ENCODE measurements around the gene PHKG1.
"Not testable (repeated sequence)": the region's sequence is repeated elsewhere in the genome, so short reads cannot be mapped to it uniquely, and the experiment has no call there.

PHKG1 gene

DNA sequence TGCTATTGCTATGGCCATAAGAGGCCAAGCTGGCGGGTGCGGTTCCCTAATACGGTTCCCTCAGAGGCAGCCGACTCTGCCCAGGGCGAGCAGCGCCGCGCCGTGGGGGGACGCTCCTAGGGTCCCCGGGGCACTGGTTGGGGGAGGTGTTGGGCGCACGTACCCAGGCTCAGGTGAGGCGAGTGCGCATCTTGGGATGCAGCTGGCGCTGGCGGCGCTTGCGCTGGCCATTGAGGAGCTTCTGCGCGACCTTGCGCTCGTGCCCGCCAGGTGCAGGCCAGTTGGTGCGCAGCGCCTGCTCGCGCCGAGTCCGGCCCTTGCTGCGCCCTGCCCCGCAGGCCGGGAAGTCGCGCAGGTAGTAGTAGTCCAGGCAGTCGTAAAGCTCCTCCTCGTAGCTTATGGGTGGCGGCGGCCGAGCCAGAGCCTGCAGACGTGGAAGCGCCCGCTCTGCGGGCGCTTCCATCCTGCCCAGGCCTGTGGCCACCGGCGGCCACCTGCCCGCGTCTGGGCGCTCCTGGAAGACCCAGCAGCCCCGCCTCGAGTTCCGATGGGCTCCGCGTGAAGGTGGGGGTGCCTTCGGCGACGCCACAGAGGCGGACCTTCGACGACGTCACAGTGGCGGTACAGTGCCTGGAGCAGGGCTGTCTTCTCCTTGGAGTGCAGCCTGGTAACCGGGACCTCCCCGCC, 23.2 kb upstream of the PHKG1 start, which contains the start of gene NUPR2:
Gene NUPR2 (minus strand): TSS at position 566 of the 687 bp plus-strand sequence. CDS start 103 bp downstream, at position 463.
- POLR2A ChIA-PET = no interaction called here
- no peak for DNase-seq (ENCODE audit: extremely low spot score)
- TF ChIP-seq, protein P1, sequence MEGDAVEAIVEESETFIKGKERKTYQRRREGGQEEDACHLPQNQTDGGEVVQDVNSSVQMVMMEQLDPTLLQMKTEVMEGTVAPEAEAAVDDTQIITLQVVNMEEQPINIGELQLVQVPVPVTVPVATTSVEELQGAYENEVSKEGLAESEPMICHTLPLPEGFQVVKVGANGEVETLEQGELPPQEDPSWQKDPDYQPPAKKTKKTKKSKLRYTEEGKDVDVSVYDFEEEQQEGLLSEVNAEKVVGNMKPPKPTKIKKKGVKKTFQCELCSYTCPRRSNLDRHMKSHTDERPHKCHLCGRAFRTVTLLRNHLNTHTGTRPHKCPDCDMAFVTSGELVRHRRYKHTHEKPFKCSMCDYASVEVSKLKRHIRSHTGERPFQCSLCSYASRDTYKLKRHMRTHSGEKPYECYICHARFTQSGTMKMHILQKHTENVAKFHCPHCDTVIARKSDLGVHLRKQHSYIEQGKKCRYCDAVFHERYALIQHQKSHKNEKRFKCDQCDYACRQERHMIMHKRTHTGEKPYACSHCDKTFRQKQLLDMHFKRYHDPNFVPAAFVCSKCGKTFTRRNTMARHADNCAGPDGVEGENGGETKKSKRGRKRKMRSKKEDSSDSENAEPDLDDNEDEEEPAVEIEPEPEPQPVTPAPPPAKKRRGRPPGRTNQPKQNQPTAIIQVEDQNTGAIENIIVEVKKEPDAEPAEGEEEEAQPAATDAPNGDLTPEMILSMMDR (IDR thresholded peaks at IDR 0.05; ENCODE audit: control extremely low read depth, extremely low read depth, low read depth, missing control alignments) = no peak
- CTCF ChIA-PET = no interaction called here

GRCh38 chr7:56112244-56112643, 19.5 kb upstream of the PHKG1 start:
- DNase-seq (ENCODE audit: extremely low spot score); POLR2A ChIA-PET; CTCF ChIA-PET: not testable (repeated sequence)

GRCh38 chr7:56110611-56111010, 17.9 kb upstream of the PHKG1 start:
- POLR2A ChIA-PET = no interaction called here
- no peak for DNase-seq (ENCODE audit: extremely low spot score)
- CTCF ChIA-PET = no interaction called here
- TF ChIP-seq, protein P1 (IDR thresholded peaks at IDR 0.05; ENCODE audit: control extremely low read depth, extremely low read depth, low read depth, missing control alignments) = no peak

- CTCF ChIA-PET = interaction anchor here (1.2 kb wide), 1 partner anchor 827 kb away, joined by 3 read pairs; no protein-coding TSS in a partner anchor
Observed at GRCh38 chr7:56107954-56108258, 15.2 kb upstream of the PHKG1 start.

DNA sequence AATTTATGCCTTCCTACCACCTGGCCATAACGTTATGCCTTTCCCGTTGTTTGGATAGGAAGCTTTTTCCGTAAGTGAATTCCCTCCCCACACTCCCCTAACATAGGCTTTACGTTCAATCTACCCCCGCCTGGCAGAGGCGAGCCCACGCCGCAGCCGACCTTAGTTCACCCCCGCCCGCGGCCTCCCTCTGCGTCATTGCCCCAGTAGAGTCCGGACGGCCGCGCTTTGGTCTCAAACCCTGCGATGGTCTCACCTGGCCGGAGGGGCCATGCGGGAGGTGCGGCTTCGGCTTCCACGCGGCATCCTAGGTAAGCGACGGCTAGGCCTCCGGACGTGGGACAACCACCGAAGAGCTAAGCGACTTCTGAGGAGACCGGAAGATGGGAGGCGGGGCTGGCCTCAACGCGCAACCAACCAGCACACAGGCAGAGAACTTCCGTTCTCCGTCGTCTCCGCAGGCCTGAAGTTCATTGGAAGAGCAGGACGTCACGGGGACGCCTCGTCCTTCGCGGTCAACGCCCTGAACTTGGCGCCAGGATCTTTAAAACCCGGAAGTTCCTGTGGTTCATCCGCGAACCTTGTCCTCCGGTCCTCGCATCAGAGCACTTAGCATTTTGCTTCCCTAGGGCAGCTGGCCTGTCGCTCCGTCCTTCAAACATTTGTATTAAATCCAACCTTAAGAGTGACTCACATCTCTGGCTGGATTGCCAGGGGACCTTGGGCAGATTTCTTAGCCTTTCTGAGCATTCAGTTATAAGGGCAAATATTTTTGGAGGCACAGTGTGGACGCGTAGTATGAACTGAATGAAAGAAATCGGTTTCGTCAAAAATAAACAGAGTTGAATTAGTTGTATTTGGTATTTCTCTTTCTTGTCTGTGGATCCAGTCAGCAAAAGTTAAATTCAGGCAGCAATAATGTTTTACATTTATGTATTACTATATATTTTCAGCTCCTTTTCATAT, 13.6 kb upstream of the PHKG1 start, which contains the start of gene CHCHD2:
Gene CHCHD2 (minus strand): TSS at position 369 of the 966 bp plus-strand sequence. CDS start 63 bp downstream, at position 306.
- TF ChIP-seq, protein P1 (IDR thresholded peaks at IDR 0.05; ENCODE audit: control extremely low read depth, extremely low read depth, low read depth, missing control alignments) = no peak
- DNase-seq (ENCODE audit: extremely low spot score) = peak; percentile 97
- POLR2A ChIA-PET = interaction anchor here (1.0 to 1.4 kb wide), 4 partner anchors 9 to 55 kb away, joined by 3 to 6 read pairs (median 4); partner anchors contain the start of genes CCT6A, PHKG1 and PSPH
- CTCF ChIA-PET = no interaction called here

More at GRCh38 chr7:56107954-56108258, 15.2 kb upstream of the PHKG1 start:
- POLR2A ChIA-PET = no interaction called here
- DNase-seq (ENCODE audit: extremely low spot score) = no peak
- TF ChIP-seq, protein P1 (IDR thresholded peaks at IDR 0.05; ENCODE audit: control extremely low read depth, extremely low read depth, low read depth, missing control alignments) = no peak

DNA sequence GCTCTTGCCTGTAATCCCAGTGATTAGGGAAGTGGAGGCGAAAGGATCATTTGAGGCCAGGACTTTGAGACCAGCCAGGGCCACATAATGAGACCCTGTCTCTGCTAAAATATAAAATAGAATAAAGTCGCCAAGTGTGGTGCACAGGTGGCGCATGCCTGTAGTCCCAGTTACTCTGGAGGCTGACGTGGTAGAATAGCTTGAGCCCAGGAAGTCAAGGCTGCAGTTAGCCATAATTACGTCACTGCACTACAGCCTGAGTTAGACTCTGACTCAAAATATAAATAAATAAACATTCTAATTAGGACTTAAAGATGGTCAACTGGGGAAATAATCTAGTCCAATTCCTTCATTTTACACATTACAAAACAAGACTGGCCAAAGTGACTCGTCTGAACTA, 12.8 kb upstream of the PHKG1 start:
- TF ChIP-seq, protein P1 (IDR thresholded peaks at IDR 0.05; ENCODE audit: control extremely low read depth, extremely low read depth, low read depth, missing control alignments) = no peak
- POLR2A ChIA-PET = interaction anchor here (1.0 to 1.4 kb wide), 3 partner anchors 13 to 54 kb away, joined by 4 to 6 read pairs (median 4); partner anchors contain the start of genes CCT6A, PHKG1 and PSPH
- CTCF ChIA-PET = no interaction called here
- no peak for DNase-seq (ENCODE audit: extremely low spot score)

- POLR2A ChIA-PET = interaction anchor here (0.5 kb wide), 1 partner anchor 92 kb away, joined by 7 read pairs; no protein-coding TSS in a partner anchor
- CTCF ChIA-PET = interaction anchor here (0.9 kb wide), 1 partner anchor 30 kb away, joined by 3 read pairs; no protein-coding TSS in a partner anchor
- not testable (repeated sequence) for DNase-seq (ENCODE audit: extremely low spot score)
Observed at GRCh38 chr7:56104138-56104537, 11.4 kb upstream of the PHKG1 start.
